Measurements from ENCODE around the gene AP5Z1.
A peak's percentile ranks its signal among the peaks of the same experiment; 100 is the strongest.

Gene AP5Z1

DNA sequence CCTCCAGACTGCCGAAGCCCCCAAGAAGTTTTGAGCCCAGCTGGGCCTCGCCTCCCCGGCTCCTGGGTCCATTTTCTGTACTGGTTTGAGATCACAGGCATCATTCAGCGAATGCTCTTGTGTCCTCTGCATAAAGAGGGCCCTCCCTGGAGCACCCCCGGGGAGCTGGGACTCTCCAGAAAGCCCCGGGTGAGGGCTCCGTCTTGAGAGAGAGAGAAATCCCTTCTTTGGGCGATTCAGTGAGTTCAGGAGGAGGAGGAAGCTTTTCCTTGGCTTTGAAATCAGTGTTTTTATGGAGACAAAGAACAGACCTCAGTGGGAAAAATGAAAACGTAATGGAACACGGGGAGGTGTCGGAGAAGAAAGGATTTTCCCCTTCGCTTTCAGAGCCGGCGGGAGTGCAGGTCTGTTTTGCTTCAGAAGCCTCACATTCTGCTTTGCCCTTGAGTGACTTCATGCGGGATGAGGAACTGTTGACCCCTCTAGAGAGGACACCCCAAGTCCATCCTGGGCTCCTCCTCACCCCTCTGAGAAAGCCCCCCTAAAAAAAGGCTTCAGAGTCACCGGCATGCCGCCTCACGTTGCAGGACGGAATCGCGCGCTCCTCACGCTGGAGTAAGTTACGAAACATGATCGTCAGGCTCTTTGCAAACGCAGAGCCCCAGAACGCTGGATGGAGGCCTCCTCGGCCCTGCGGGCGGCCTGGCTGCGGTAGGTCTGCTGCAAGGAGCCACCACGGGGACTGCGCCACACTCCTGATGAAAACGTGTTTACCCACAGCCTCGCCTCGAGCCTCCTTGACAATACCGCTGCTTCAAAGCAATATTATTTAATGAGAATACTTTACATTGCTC, 8.5 kb upstream of the AP5Z1 start:
- no peak for DNase-seq (ENCODE audit: low read depth)

DNA sequence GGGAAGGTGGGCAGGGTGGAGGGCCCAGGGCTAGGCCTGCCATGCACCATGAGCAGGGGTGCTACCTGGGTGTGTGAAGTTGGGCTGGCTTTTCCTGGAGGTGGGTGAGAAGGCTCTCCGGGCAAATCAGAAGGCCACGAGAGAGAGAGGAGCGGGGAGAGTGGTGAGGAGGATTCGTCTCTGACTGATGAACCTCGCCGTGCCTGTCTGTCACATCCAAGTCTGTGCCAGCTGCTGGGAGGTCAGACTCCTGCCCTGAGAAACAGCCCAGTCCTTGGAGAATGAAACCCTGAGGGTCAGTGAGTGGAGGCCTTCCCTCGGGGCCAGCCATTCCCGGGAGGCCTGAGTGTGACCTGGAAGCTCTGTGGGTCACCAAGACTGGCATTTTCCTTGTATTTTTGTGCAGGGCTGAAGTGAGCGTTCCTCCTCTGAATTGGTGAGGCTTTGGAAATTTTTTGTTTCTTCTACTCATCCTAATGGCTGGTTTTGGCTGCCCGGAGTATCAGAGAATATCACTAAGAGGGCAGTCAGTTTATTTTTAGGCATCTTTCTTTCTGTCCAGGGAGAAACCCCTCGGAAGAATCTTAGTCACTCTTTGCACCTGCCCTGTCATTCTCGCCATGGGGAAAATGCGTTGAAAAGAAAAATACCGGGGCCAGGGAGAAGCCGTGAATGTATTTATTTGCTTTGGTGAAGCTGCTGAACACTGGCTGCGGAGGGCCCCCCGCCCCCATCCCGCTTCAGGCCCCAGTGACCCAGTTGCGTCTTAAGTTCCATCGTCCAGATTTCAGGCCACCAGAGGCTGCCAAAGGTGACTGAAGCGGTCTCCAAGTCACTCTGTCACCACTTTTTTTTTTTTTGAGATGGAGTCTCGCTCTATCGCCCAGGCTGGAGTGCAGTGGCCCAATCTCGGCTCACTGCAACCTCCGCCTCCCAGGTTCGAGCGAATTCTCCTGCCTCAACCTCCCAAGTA, 6.5 kb upstream of the AP5Z1 start:
- no peak for DNase-seq (ENCODE audit: low read depth)

DNA sequence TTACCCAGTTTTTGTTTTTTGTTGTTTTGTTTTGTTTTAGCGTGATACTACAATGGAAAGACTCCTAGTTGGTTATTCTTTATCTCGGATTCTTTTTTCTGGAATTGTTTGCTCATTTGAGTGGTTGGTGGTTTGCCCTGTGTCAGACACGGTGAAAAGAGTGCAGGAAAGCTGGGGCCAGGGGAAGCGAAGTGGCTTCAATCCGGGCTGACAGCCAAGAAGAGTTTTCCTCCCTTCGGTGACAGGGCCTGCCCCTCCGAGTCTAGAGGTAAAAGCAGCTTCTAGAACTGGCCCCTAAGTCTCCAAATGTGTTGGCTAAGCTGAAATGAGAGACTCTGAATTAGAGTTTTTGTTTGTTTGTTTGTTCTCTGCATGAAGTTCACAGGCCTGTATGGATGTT, 5.7 kb upstream of the AP5Z1 start:
- DNase-seq (ENCODE audit: low read depth), result no peak

DNA sequence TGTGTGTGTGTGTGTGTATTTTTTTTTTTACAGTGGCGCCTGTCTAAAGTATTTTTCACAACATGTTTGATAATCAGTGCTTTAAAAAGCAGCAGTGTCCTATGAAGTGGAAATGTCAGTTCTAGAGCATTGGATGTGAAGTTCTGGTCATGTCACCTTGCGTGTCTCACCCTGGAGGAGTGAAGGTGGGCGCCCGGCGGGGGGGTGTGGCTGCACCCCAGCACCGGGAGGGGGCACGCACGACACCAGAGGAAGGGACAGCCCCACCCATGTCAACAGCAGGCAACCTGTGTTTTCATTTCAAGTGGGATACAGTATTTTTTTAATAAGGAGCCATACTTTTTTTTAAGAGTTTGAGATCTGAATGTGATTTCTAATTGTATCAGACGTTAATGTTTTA, 4.5 kb upstream of the AP5Z1 start:
- no peak for DNase-seq (ENCODE audit: low read depth)

DNA sequence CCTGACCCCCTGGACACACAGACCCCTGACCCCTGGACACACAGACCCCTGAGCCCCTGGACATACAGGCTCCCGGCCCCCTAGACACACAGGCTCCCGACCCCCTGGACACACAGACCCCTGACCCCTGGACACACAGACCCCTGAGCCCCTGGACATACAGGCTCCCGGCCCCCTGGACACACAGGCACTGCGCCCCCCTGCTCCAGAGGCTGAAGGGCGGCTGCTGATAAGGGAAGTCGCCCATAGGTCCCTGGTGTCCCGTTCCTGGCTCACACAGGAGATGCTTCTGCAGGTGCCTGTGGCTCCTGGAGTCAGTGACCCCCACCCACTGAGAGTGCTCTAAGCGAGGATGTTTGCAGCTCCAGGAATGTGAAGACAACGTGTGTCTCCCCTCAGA, 3.7 kb upstream of the AP5Z1 start:
- no peak for DNase-seq (ENCODE audit: low read depth)

DNA sequence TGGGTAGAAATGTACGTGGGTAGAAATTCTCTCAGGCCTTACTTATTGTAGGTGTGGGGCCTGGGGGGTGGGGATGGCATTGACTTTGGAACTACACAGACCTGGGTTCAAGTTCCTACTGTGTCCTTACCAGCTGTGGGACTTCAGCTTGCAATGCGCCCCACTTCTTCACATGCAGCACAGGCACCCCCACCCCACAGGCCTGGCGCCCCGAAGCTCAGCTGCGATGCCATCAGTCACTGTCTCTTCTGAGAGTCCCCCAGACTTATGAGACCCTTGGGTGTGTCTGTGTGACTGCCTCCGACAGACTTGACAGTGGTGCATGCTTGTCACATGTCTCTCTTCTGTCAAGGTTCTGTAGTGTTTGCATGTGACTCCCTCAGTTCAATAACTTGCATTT, 3.1 kb upstream of the AP5Z1 start:
- DNase-seq (ENCODE audit: low read depth), result no peak

DNA sequence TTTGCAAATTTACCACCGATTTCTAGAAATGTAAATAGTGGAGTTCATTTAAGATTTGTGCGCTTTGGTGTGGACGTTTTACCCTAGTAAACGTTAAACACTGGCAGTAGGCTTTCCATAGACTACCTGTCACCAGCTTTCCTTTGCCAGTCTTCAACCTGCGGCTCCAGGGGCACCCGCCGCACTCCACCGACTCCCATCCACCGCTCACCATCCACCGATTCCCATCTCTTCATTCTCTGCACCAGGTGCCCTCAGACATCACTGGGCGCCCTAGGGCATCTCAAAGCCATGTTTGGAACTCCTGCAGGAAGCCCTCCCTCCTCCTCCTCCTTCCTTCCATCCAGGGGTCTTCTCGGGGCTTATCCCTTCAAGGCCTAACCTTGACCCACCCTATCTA, 1.4 kb upstream of the AP5Z1 start:
- no peak for DNase-seq (ENCODE audit: low read depth)

DNA sequence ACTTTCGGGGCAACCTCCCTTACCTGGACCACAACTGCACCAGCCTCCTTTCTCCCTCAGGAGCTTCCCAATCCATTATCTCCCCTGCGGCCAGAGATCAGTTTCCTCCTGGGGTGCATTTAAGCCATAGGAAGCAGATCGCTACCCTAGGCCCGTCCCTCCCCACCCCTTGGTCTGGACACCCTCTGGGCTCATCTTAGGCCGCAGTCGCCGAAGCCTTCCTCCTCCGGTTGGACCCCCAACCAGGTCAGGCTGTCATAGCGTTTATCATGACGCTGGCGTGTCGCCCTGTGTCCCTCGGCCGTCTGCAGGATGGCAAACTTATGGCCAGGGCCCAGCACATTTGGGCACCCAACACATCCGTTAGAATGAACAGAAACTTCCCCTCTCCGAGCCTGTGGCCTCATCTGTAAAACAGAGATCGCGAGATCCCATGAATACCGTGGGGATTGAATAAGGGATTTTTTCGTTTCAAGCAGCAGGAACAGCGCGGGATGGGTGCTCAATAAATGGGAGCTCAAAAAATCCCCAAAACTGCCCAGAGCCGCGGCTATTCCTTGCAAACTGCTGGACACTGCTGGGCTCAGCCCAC, 669 bp upstream of the AP5Z1 start:
- DNase-seq (ENCODE audit: low read depth), result no peak

DNA sequence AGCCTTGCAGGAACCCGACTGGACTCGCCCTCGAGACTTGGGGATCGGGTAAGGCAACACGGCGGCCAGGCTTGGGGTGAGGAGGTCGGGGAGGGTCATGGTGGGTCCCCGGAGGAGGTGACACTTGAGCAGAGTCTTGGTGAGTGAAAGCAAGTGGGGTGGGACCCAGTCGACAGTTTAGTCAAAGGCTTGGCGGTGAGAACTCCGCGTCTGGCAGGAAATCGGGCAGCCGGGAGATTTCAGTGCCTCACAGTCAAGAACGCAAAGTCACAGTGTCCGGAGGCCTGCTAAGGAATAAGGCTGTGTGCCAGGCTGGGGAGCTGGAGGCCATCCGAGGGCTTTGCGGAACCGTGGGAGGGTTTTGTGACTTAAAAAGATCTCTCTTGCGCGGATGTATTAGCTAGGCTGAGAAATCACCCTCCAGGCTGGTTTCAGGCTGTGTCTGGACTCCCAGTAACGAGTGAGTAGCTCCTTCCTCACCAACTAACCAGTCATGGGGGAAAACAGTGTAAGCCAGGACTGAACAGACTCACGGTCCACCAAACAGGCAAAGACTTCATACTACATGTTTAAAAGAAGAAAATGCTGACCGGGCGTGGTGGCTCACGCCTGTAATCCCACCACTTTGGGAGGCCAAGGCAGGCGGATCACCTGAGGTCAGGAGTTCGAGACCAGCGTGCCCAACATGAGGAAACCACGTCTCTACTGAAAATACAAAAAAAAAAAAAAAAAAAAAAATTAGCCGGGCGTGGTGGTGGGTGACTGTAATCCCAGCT, 613 bp downstream of the AP5Z1 start:
- DNase-seq (ENCODE audit: low read depth), result peak; percentile 28

DNA sequence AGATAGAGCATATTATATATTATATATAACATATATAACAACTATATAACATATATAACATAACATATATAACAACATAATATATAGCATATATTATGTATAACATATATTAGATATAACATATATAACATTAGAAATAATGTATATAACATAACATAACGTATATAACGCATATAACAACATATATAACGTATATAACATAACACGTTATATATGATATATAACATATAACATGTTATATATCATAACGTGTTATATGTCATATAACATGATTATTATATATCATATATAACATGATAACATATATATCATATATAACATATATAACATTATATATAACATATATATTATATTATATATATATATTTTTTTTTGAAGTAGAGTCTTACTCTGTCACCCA, 3.7 kb downstream of the AP5Z1 start:
- DNase-seq (ENCODE audit: low read depth), result no peak

DNA sequence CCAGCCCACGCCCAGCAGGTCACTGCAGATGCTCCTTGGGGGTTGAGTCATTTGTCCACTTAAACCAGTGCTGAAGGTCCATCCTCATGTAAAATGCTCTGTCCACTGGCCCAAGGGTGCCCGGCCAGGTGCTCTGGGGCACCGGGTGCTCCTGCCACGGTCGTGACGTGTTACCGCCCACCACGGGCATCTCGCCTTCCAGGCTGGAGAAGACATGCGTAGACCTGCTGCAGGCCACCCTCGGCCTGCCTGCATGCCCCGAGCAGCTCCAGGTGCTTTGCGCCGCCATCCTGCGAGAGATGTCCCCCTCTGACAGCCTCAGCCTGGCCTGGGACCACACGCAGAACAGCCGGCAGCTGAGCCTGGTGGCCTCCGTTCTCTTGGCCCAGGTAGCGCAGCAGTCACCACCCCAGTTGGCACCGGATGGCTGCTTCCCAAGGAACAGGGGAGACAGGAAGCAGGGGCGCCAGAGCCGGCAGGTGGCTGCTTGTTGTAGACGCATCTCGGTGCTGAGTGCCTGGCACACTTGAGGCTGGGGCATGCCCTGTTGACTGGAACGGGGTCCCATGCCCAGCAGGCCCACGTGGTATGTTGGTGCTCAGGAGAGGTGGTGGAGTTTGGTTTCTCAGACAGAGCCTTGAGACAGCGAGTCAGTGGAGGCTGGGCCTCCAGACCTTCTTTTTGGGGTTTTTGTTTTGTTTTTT, 6.1 kb downstream of the AP5Z1 start:
- no peak for DNase-seq (ENCODE audit: low read depth)

DNA sequence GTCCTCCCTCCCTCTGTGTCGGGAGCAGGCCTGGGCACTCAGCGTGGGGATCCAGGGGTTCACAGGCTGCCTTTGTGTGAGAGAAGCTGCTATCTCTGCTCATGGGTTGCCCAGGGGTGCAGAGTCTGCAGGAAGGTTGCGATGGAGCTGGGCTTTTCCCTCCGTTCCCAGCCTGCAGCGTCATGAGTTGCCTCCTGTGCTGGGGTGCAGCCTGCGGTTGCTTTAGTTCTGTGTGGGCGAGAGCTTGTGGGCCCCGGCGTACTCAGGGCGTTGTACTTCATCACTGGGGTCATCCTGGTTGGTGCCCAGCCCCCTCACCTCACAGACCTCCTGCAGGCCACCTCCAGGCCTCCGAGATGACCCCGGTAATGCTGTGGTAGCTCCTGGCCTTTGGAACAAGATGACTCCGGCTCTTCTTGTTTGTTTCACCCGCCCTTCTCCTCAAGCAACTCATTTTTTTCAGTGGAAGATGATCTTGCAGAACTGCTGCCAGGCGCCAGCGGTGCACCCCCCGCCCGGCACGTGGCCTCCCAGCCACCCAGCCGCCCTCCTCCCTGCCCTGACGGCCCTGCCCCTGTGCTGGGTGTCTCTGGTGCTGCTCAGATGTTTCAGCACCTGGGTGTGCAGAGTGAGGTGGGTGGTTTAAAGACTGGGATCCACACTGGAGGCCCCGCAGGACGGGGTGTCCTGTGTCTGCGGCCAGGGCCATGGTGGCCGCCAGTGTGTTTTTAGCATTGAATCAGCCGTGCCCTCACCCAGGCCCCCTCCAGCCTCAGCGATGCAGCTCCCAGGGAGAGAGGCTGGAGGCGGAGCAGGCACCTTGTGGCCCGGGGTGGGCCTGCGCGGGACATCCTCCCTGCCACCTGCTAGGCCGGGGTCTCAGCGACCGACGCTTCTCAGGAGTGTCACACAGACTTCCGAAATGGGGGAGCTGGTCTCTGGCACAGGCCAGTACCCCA, 7.2 kb downstream of the AP5Z1 start:
- DNase-seq (ENCODE audit: low read depth), result no peak

DNA sequence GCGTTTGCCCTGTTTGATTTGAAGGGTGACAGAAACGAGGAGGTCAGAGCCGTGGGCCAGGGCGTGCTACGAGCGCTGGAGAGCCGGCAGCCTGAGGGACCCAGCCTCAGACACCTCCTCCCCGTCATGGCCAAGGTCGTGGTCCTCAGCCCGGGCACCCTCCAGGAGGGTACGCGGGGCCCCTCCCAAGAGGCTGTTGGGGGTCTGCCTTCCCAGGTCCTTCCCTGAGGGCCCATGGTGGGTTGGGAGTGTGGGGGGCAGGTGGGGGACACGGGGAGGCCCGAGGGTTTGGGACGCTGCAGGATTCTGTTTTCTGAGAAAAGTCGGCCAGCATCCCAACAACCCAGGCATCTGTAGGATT, 7.8 kb downstream of the AP5Z1 start:
- no peak for DNase-seq (ENCODE audit: low read depth)

DNA sequence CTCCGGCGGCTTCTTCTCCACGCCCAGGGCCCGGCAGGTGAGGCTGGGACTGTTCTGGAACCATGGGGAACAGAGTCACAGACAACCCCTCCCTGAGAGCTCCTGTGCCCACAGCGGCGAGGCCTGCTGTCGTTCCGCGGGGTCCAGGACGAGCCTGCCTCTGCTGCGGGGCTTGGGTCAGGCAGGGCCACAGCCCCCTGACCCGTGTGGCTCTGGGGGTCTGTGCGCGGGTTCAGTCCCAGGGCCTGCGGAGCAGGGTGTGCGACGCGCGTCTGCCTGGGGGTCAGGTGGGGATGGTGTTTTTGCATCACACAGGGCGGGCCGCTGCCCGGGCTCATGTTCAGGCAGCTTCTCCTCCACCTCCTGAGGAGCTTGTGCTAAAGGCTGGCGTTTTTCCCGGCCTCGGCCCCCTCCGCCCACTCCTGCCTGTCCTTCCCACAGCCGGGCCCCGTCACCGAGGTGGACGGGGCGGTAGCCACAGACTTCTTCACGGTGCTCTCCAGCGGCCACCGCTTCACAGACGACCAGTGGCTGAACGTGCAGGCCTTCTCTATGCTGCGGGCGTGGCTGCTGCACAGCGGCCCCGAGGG, 8.4 kb downstream of the AP5Z1 start:
- DNase-seq (ENCODE audit: low read depth), result no peak

DNA sequence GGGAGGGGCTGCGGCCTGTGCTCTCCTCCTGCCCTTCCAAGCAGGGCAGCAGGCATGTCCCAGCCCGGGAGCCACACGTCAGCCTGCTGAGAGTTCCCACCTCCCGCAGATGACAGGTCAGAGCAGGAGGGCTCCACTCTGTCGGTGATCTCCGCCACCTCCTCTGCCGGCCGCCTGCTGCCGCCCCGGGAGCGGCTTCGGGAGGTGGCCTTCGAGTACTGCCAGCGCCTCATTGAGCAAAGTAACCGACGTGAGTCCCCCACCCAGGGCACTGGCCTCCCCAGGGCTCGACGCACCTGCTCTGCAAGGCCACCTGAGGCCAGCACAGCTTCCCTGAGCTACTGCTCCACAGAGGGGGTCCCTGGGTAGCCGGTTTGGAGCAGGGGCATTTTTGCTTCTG, 9.4 kb downstream of the AP5Z1 start:
- no peak for DNase-seq (ENCODE audit: low read depth)

DNA sequence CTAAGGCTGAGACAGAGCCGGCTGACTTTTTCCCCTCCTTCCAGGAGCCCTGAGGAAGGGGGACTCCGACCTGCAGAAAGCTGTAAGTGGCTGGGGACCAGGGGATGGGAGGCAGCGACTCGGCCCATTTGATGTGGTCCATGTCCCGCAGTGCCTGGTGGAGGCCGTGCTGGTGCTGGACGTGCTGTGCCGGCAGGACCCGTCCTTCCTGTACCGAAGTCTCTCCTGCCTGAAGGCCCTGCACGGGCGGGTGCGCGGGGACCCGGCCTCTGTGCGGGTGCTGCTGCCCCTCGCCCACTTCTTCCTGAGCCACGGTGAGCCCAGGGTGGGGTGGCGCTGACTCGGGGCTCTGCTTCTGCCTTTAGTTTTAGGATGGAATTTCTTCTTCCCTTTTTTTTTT, 9.9 kb downstream of the AP5Z1 start:
- DNase-seq (ENCODE audit: low read depth), result no peak

DNA sequence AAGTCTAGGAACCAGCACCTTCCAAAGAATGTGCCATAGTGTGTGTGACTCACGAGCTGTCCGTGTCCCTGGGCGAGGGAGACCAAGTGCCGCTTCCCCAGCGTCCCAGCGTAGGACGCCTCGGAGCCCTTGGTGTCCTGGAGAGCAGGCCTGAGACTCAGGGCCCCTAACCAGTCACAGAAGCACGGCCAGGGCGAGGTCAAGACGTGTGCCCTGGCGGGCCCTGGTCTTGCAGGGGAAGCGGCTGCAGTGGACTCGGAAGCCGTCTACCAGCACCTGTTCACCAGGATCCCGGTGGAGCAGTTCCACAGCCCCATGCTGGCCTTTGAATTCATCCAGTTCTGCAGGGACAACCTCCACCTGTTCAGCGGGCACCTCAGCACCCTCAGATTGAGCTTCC, 10.6 kb downstream of the AP5Z1 start:
- DNase-seq (ENCODE audit: low read depth), result no peak

DNA sequence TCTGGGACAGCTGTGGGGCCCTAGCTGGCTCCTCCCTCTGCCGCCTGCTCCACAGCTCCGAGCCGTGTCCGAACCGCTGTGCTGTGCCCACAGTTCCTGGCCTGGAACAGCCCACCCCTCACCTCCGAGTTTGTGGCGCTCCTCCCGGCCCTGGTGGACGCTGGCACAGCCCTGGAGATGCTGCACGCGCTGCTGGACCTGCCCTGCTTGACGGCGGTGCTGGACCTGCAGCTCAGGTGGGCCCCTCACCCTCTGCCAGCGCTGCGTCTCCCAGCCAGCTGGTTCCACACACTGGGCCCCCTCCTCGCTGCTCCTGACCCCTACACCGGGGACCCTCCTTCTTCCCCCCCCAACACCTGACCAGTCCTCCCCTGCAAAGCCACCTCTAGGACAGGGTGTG, 12.1 kb downstream of the AP5Z1 start:
- DNase-seq (ENCODE audit: low read depth), result no peak

DNA sequence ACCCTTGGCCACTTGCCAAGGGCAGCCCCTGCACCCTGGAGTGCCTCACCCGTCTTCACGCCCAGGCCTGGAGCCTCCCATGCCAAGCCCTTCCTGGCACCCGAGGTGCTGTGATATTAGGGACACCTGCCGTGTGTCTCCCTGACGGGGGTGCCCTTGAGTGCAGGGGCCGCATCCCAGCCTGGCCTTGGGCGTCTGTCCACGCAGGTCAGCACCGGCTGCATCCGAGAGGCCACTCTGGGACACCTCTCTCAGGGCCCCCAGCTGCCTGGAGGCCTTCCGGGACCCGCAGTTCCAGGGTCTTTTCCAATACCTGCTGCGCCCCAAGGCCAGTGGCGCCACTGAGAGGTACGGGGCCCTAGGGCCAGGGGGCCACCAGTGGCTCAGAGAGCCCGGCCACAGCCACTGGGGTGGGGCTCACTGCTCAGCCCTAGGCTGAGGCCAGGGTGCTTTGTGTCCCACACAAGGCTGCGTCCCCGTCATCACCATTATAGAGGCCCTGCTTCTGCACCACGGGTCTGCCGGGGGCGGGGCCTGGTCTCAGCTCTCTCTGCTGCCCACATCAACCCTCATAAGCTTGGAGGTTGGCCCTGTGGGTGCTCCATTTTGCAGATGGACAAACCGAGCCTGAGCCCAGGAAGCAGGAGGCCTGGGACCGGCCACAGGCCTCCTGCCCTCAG, 12.7 kb downstream of the AP5Z1 start:
- no peak for DNase-seq (ENCODE audit: low read depth)

Data from activated T-helper 1 cell treated with Interleukin-2 at 50 U/mL for 16 hours (primary cell).